Liver (tissue), 9 donors: ENCODE data around the gene TBX1. TPM values are rescaled to one million over a fixed set of nuclear protein-coding genes. Genes with fewer than 3 reads are reported as not detected.

Experiments used
- DNase-seq: peaks from one replicate; pipeline ENCODE4 v3.0.0-alpha.2; 2017; ENCODE audit warnings: low spot score
- H3K27ac ChIP-seq, 2 donors: one replicate each; pipeline ENCODE4 v1.7.0; 2013; ENCODE audit warnings: inconsistent platforms in 2 of 2, low read length in 2 of 2, control low read depth in 1 of 2, low read depth in 1 of 2, mild to moderate bottlenecking in 1 of 2
- H3K27me3 ChIP-seq, 4 donors: one replicate each; pipeline versions ENCODE4 v1.6.1 to v1.7.0; 2013; ENCODE audit warnings: low read length in 3 of 4, inconsistent platforms in 1 of 4, mild to moderate bottlenecking in 1 of 4, moderate library complexity in 1 of 4; ENCODE audit not compliant: control insufficient read depth in 4 of 4, insufficient read depth in 4 of 4
- H3K36me3 ChIP-seq, 4 donors: one replicate each; pipeline versions ENCODE4 v1.6.1 to v1.7.0; 2013; ENCODE audit warnings: low read length in 3 of 4, mild to moderate bottlenecking in 3 of 4, low read depth in 1 of 4, moderate library complexity in 1 of 4; ENCODE audit not compliant: control insufficient read depth in 4 of 4, insufficient read depth in 3 of 4
- H3K4me1 ChIP-seq, 4 donors: one replicate each; pipeline versions ENCODE4 v1.6.1 to v1.7.0; 2013; ENCODE audit warnings: low read length in 3 of 4, mild to moderate bottlenecking in 3 of 4, moderate library complexity in 1 of 4; ENCODE audit not compliant: control insufficient read depth in 4 of 4, insufficient read depth in 4 of 4
- H3K4me3 ChIP-seq, 3 donors: one replicate each; pipeline versions ENCODE4 v1.6.1 to v1.7.0; 2013; ENCODE audit warnings: low read length in 3 of 3, control low read depth in 1 of 3, low read depth in 1 of 3, mild to moderate bottlenecking in 1 of 3
- H3K9ac ChIP-seq, 2 donors: one replicate each; pipeline ENCODE4 v1.7.0; 2013; ENCODE audit warnings: low read length in 2 of 2, mild to moderate bottlenecking in 2 of 2, moderate library complexity in 2 of 2, control low read depth in 1 of 2, low read depth in 1 of 2
- H3K9me3 ChIP-seq, 4 donors: one replicate each; pipeline versions ENCODE4 v1.6.1 to v1.7.0; 2013; ENCODE audit warnings: low read length in 3 of 4; ENCODE audit not compliant: control insufficient read depth in 4 of 4
- EGR1 ChIP-seq, 2 donors: IDR thresholded peaks; 2 replicates each; pipeline ENCODE4 v1.6.1; 2016 to 2018; ENCODE audit warnings: antibody characterized with exemption in 2 of 2, low read depth in 2 of 2
- GABPA ChIP-seq, 2 donors: IDR thresholded peaks in 1 of 2; conservative IDR thresholded peaks in 1 of 2; 2 replicates each; pipeline ENCODE4 v1.6.1; 2016; ENCODE audit warnings: antibody characterized with exemption in 2 of 2, mild to moderate bottlenecking in 1 of 2, moderate library complexity in 1 of 2
- HNF4A ChIP-seq, 2 donors: conservative IDR thresholded peaks; 2 replicates each; pipeline ENCODE4 v1.6.1; 2016; ENCODE audit warnings: antibody characterized with exemption in 2 of 2, mild to moderate bottlenecking in 2 of 2
- HNF4G ChIP-seq: IDR thresholded peaks from 2 replicates; pipeline ENCODE4 v1.6.1; 2016; ENCODE audit warnings: antibody characterized with exemption
- JUND ChIP-seq, 2 donors: IDR thresholded peaks; 2 replicates each; pipeline ENCODE4 v1.6.1; 2016; ENCODE audit warnings: antibody characterized with exemption in 2 of 2
- NR2F2 ChIP-seq: IDR thresholded peaks from 2 replicates; pipeline ENCODE4 v1.6.1; 2016; ENCODE audit warnings: antibody characterized with exemption
- RAD21 ChIP-seq, 2 donors: IDR thresholded peaks; 2 replicates each; pipeline ENCODE4 v1.6.1; 2016; ENCODE audit warnings: antibody characterized with exemption in 2 of 2, mild to moderate bottlenecking in 2 of 2
- RXRA ChIP-seq, 2 donors: IDR thresholded peaks; 2 replicates each; pipeline ENCODE4 v1.6.1; 2017 to 2018; ENCODE audit warnings: antibody characterized with exemption in 2 of 2, mild to moderate bottlenecking in 1 of 2
- SP1 ChIP-seq: IDR thresholded peaks from 2 replicates; pipeline ENCODE4 v1.6.1; 2018; ENCODE audit warnings: antibody characterized with exemption, mild to moderate bottlenecking
- TAF1 ChIP-seq: conservative IDR thresholded peaks from 2 replicates; pipeline ENCODE4 v1.6.1; 2016; ENCODE audit warnings: antibody characterized with exemption, mild to moderate bottlenecking
- YY1 ChIP-seq: IDR thresholded peaks from 2 replicates; pipeline ENCODE4 v1.6.1; 2016; ENCODE audit warnings: antibody characterized with exemption, mild to moderate bottlenecking
- WGBS: extraction: QIAGEN DNeasy Blood & Tissue Kit; methylation state at CpG from one replicate; pipeline ENCODE4 v1.1.7; 2013; 5-methylcytosine and 5-hydroxymethylcytosine counted together
- polyA plus RNA-seq, 2 donors: library from polyadenylated mRNA; stranded (reverse) in 1 of 2; unstranded in 1 of 2; fragments of 200-250 nt in 1 of 2; fragments of >200 nt in 1 of 2; fragmentation: Nextera tagmentation in 1 of 2; extraction: Ambion mirVana in 1 of 2; gene quantifications; one replicate each; pipeline versions ENCODE4 v1.2.1 to v1.2.3, GENCODE V29; 2013 to 2015
- total RNA-seq, 2 donors: library from RNA; depleted of rRNA; stranded (reverse); fragments of >200 nt; gene quantifications; one replicate each; pipeline ENCODE4 v1.2.3, GENCODE V29; 2014
- TF ChIP-seq, protein P1 (sequence below): IDR thresholded peaks from 2 replicates; pipeline ENCODE4 v1.6.1; 2016; ENCODE audit warnings: antibody characterized with exemption
- TF ChIP-seq, protein P2 (sequence below): IDR thresholded peaks from 2 replicates; pipeline ENCODE4 v1.6.1; 2016; ENCODE audit warnings: antibody characterized with exemption
- TF ChIP-seq, protein P3 (sequence below): fragments of 150-350 bp; IDR thresholded peaks from 2 replicates; pipeline ENCODE4 v1.5.1; 2017; ENCODE audit warnings: improper control_type of control experiment, low read depth, low read length; ENCODE audit not compliant: missing input control
- donor health status: healthy.
- donor health status: healthy.
- donor health status: healthy.
- donor health status: healthy.
- donor health status: healthy.

The TBX1 gene
- total and polyA plus RNA-seq, 4 donors = 0.17 to 0.18 TPM; not detected in 2

DNA sequence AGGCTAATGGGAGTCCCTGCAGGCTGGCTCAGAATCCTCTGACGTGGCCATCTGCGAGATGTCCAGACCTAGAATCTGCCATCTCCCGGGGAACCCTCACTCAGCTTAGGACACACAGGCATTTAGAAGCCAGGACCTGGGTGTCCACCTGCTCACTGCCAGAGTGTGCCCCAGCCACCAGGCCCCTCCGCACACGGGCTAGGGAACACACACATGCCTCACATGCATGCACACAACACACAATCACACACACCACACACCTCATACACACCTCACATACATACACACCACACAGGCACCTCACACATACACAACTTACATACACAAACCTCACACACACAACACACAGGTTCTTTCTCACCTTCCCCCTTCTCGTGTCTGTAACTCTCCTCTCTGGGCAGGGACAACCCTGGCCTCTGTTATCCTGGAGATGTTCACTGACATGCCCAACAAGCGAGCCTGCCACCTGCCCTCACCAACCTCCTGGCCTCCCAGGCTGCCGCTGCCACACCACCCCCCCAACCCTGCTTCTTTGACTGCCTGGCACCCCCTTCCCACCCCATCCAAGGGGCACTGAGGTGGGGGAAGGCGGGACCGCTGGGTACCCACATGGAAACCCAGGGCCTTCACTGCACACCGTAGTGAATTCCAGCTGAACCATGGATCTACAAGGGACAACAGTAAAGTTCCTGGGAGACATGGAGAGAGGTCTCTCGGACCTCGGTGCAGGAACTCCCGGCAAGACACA, 56.0 kb downstream of the TBX1 start:
- H3K27ac ChIP-seq = no peak overlapping the region
- 95% methylated on average over 14 of the region's 14 CpGs for WGBS
- H3K36me3 ChIP-seq = no peaks in the 10 kb centered on the region
- no peak for DNase-seq
- H3K4me3 ChIP-seq = no peak overlapping the region
- no peak overlapping the region for H3K9ac ChIP-seq
- no peaks in the 10 kb centered on the region for H3K4me1 ChIP-seq
- no peak for TF ChIP-seq NR2F2
- TF ChIP-seq TAF1 = no peak
- no peak for TF ChIP-seq SP1
- TF ChIP-seq RAD21 (IDR thresholded peaks at IDR 0.05) = no peak
- TF ChIP-seq, protein P1, sequence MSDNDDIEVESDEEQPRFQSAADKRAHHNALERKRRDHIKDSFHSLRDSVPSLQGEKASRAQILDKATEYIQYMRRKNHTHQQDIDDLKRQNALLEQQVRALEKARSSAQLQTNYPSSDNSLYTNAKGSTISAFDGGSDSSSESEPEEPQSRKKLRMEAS = no peak
- no peak for TF ChIP-seq HNF4A (conservative IDR thresholded peaks at IDR 0.05)
- no peak for TF ChIP-seq RXRA (IDR thresholded peaks at IDR 0.05)
- TF ChIP-seq YY1 = no peak
- TF ChIP-seq, protein P2, sequence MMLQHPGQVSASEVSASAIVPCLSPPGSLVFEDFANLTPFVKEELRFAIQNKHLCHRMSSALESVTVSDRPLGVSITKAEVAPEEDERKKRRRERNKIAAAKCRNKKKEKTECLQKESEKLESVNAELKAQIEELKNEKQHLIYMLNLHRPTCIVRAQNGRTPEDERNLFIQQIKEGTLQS = no peak
- no peak for TF ChIP-seq GABPA (IDR thresholded peaks at IDR 0.05 in 1 of 2, conservative IDR thresholded peaks at IDR 0.05 in 1 of 2)
- TF ChIP-seq JUND (IDR thresholded peaks at IDR 0.05) = no peak
- no peak for TF ChIP-seq HNF4G
- TF ChIP-seq, protein P3, sequence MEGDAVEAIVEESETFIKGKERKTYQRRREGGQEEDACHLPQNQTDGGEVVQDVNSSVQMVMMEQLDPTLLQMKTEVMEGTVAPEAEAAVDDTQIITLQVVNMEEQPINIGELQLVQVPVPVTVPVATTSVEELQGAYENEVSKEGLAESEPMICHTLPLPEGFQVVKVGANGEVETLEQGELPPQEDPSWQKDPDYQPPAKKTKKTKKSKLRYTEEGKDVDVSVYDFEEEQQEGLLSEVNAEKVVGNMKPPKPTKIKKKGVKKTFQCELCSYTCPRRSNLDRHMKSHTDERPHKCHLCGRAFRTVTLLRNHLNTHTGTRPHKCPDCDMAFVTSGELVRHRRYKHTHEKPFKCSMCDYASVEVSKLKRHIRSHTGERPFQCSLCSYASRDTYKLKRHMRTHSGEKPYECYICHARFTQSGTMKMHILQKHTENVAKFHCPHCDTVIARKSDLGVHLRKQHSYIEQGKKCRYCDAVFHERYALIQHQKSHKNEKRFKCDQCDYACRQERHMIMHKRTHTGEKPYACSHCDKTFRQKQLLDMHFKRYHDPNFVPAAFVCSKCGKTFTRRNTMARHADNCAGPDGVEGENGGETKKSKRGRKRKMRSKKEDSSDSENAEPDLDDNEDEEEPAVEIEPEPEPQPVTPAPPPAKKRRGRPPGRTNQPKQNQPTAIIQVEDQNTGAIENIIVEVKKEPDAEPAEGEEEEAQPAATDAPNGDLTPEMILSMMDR = no peak
- TF ChIP-seq EGR1 (IDR thresholded peaks at IDR 0.05; ENCODE audit: low read depth in 2 of 2) = no peak
- H3K27me3 ChIP-seq = no peaks in the 10 kb centered on the region
- H3K9me3 ChIP-seq = no peaks in the 10 kb centered on the region

Other genes starting within 250 kb of the TBX1 start
- gene CLDN5, start 236.4 kb upstream of the TBX1 start, total RNA-seq = 10 to 100 TPM; 23.0 to 31.5 TPM
- gene CLDN5, start 236.4 kb upstream of the TBX1 start, polyA plus RNA-seq = 10 to 100 TPM; 15.6 to 21.9 TPM
- 1 to 10 TPM; 3.3 to 3.5 TPM for gene SEPTIN5, start 46.3 kb upstream of the TBX1 start, total RNA-seq
- gene SEPTIN5, start 46.3 kb upstream of the TBX1 start, polyA plus RNA-seq = 1 to 10 TPM in 1 of 2 donors, under 1 TPM in 1; 0.26 to 2.2 TPM
- 1 to 10 TPM in 1 of 2 donors, not detected in 1; 5.7 TPM for gene GP1BB, start 37.2 kb upstream of the TBX1 start, total RNA-seq
- gene GP1BB, start 37.2 kb upstream of the TBX1 start, polyA plus RNA-seq = under 1 TPM; 0.38 to 0.51 TPM
- gene GNB1L, start 94.1 kb downstream of the TBX1 start, total RNA-seq = 1 to 10 TPM; 1.5 to 1.9 TPM
- 1 to 10 TPM; 2.0 to 3.6 TPM for gene GNB1L, start 94.1 kb downstream of the TBX1 start, polyA plus RNA-seq
- 1 to 10 TPM; 6.7 to 8.0 TPM for gene RTL10, start 94.1 kb downstream of the TBX1 start, total RNA-seq
- 1 to 10 TPM; 4.2 to 8.3 TPM for gene RTL10, start 94.1 kb downstream of the TBX1 start, polyA plus RNA-seq
- gene COMT, start 181.0 kb downstream of the TBX1 start, total RNA-seq = 100 to 1,000 TPM in 1 of 2 donors, 10 to 100 TPM in 1; 75.3 to 136 TPM
- gene COMT, start 181.0 kb downstream of the TBX1 start, polyA plus RNA-seq = 100 to 1,000 TPM; 156 to 430 TPM
- gene TXNRD2, start 181.0 kb downstream of the TBX1 start, total RNA-seq = 10 to 100 TPM; 22.2 to 30.2 TPM
- gene TXNRD2, start 181.0 kb downstream of the TBX1 start, polyA plus RNA-seq = 10 to 100 TPM; 37.0 to 41.3 TPM